HUES64 (cell line): ENCODE measurements around the gene CAMK2G.
A peak's percentile ranks its signal among the peaks of the same experiment; 100 is the strongest.

ENCODE experiments used
- H3K27ac ChIP-seq: 2 replicates; pipeline ENCODE4 v1.7.0; 2013; ENCODE audit warnings: low read depth, low read length, inconsistent platforms
- H3K27me3 ChIP-seq: 2 replicates; pipeline ENCODE4 v1.6.1; 2013; ENCODE audit warnings: mild to moderate bottlenecking, low read length; ENCODE audit not compliant: insufficient read depth
- H3K36me3 ChIP-seq: 2 replicates; pipeline ENCODE4 v1.6.1; 2013; ENCODE audit warnings: mild to moderate bottlenecking, low read length; ENCODE audit not compliant: insufficient read depth
- H3K4me1 ChIP-seq: 2 replicates; pipeline ENCODE4 v1.6.1; 2013; ENCODE audit warnings: mild to moderate bottlenecking, low read length, moderate library complexity; ENCODE audit not compliant: insufficient read depth
- H3K4me3 ChIP-seq: 2 replicates; pipeline ENCODE4 v1.5.1; 2013; ENCODE audit warnings: mild to moderate bottlenecking, low read length, moderate library complexity
- H3K9ac ChIP-seq: 2 replicates; pipeline ENCODE4 v1.6.1; 2013; ENCODE audit warnings: mild to moderate bottlenecking, low read depth, low read length
- H3K9me3 ChIP-seq: 2 replicates; pipeline ENCODE4 v1.6.1; 2013; ENCODE audit warnings: low read depth, low read length; ENCODE audit not compliant: insufficient read depth
- WGBS: fragments of 150-250, 120-280 bp; methylation state at CpG from one replicate; pipeline ENCODE4 v1.1.7; 2013; ENCODE audit warnings: missing lambda C conversion rate; 5-methylcytosine and 5-hydroxymethylcytosine counted together

The CAMK2G gene

GRCh38 chr10:73877533-73878160, 3.3 kb upstream of the CAMK2G start:
- WGBS, result 81% methylated on average over 9 of the region's 9 CpGs
- no peaks in the 10 kb centered on the region for H3K36me3 ChIP-seq
- H3K9me3 ChIP-seq, result no peaks in the 10 kb centered on the region

DNA sequence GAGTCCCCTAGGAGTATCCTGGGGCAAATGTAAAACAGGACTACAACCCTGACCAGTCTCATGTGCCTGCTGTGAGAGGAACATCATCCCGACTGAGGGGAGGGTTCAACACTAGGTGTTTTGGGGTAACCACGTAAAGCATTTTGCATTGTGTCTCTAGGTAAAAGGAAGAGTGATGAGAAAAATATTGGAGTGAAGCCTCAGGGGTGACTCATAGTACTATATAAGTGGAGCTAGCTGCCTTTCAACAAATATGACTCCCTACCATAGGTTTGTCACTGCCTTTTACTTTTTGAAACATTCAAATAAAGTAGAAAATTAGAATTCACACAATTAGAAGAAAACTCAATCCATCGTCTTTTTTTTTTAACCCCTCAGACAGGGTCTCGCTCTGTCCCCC, 2.6 kb upstream of the CAMK2G start:
- Histone ChIP-seq H3K27me3 (peaks cover 5% of the 10 kb centered on the region; the same call in 1 of the 2 replicates), H3K4me1 (peaks cover 8% of the 10 kb centered on the region), H3K4me3 (no peak overlapping the region), H3K27ac (no peak overlapping the region), H3K36me3 (peaks cover 3% of the 10 kb centered on the region; the same call in 1 of the 2 replicates), H3K9ac (no peak overlapping the region), H3K9me3 (no peaks in the 10 kb centered on the region)
- WGBS, result 93% methylated on average over 4 of the region's 4 CpGs

More at GRCh38 chr10:73877533-73878160, 3.3 kb upstream of the CAMK2G start:
- peaks cover 5% of the 10 kb centered on the region; the same call in 1 of the 2 replicates for H3K27me3 ChIP-seq
- H3K4me3 ChIP-seq, result no peak overlapping the region
- peaks cover 8% of the 10 kb centered on the region for H3K4me1 ChIP-seq
- H3K9ac ChIP-seq, result no peak overlapping the region
- no peak overlapping the region for H3K27ac ChIP-seq

GRCh38 chr10:73876566-73876965, 2.2 kb upstream of the CAMK2G start:
- Histone ChIP-seq H3K36me3 (peaks cover 7% of the 10 kb centered on the region; the same call in 1 of the 2 replicates), H3K4me3 (no peak overlapping the region), H3K9ac (no peak overlapping the region), H3K27me3 (peaks cover 5% of the 10 kb centered on the region; the same call in 1 of the 2 replicates), H3K4me1 (peaks cover 8% of the 10 kb centered on the region), H3K27ac (no peak overlapping the region), H3K9me3 (no peaks in the 10 kb centered on the region)

DNA sequence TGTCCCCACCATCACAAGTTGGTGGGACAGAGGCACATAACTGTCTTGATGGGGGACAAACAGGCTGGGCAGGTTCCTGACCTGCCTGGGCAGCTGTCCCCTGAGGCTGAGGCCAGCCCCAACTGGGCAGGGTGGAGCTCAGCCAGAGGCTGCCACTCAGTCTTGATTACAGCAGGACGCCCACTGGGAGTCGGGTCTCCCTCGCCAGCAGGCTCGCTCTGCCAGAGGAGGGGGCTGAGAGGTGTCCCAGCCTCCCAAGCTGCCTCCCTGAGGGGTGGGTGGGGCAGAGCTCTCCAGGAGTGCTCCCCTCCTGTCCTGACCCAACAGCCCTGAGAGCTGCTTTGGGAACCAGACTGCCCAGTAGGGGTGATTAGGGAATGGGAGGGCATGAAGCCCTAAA, 1.8 kb upstream of the CAMK2G start:
- Histone ChIP-seq H3K9me3 (no peaks in the 10 kb centered on the region), H3K9ac (no peak overlapping the region), H3K27me3 (peaks cover 5% of the 10 kb centered on the region; the same call in 1 of the 2 replicates), H3K4me1 (peaks cover 8% of the 10 kb centered on the region), H3K4me3 (no peak overlapping the region), H3K36me3 (peaks cover 11% of the 10 kb centered on the region), H3K27ac (no peak overlapping the region)
- WGBS, result 75% methylated on average over 4 of the region's 4 CpGs

DNA sequence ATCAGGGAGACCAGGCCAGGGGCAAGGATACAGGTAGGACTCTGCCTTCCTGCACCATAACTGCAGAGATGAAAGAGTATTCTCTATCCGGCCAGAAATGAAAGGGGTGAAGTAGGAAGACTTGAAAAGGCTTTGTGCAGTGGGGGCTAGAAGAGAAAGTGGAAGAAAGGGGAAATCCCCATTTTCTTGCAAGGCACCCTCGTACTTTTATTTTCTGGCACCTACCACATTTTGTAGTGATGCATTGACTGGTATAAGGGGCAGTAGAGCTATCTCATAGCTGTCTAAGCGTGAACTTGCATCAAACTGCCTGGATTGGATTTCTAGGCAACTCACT, 752 bp upstream of the CAMK2G start:
- H3K9ac ChIP-seq, result peak overlapping the region; percentile 58
- H3K4me1 ChIP-seq, result peaks cover 8% of the 10 kb centered on the region
- H3K4me3 ChIP-seq, result peak overlapping the region; percentile 76
- WGBS, result 77% methylated on average over 3 of the region's 3 CpGs
- no peaks in the 10 kb centered on the region for H3K9me3 ChIP-seq
- H3K27me3 ChIP-seq, result peaks cover 5% of the 10 kb centered on the region; the same call in 1 of the 2 replicates
- peaks cover 22% of the 10 kb centered on the region for H3K36me3 ChIP-seq
- no peak overlapping the region for H3K27ac ChIP-seq

DNA sequence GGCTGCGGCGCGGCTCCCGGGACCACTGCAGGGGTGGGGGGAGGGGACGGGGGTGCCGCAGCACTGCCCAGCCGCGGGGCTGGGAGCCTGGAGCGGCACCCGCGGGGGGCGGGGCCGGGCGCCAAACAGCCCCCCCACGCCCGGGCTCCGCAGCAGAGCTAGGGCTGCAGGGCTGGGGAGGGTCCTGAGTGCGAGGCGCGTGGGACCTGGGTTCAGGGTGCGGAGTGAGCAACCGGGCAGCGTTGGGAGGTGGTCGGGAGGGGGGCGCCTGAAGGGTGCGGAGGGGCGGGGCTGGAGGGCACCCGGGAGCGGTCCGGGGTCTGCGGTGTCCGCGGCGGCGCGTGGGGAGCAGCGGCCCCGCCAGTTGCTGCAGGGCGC, 528 bp downstream of the CAMK2G start:
- Histone ChIP-seq H3K9ac (no peak overlapping the region), H3K36me3 (peaks cover 34% of the 10 kb centered on the region), H3K4me1 (peaks cover 5% of the 10 kb centered on the region), H3K27ac (no peak overlapping the region; the same call in 1 of the 2 replicates), H3K9me3 (no peaks in the 10 kb centered on the region), H3K27me3 (peaks cover 5% of the 10 kb centered on the region; the same call in 1 of the 2 replicates), H3K4me3 (peak overlapping the region; percentile 76)
- WGBS, result under 1% methylated on average over 39 of the region's 39 CpGs

DNA sequence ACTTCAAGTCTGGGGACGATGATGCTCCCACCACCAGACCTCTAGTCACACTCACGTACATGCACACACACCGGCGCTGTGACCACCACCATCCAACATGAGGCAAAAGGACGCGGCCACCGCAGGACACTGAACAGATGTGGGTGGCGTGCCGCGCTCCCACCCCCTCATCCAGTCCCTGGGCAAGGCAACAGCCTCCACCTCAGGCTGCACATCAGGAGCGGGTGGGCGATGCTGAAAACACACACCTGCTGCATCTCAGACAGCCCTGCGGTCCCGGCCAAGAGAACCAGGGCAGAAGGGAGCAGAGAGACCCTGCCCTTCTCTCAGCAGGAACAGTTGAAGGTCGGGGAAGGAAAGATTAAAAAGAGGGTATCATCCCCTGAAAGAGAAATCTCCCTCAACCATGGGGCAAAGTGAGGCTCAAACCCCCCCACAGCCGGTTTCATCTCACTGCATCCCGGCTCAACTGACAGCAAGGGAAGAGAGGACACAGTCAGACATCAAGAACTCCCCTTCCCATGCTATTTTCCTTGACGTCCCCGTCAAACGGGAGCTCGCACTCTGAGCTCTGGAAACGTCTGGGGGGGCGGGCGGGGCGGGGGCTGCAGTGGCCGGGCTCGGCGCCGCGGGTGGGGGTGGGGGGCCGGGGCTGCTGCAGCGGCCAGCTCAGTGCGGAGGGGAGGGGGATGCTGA, 1.1 kb downstream of the CAMK2G start:
- 52% methylated on average over 23 of the region's 33 CpGs for WGBS
- Histone ChIP-seq H3K27me3 (peaks cover 5% of the 10 kb centered on the region; the same call in 1 of the 2 replicates), H3K27ac (no peak overlapping the region), H3K36me3 (peaks cover 36% of the 10 kb centered on the region), H3K9me3 (no peaks in the 10 kb centered on the region), H3K9ac (no peak overlapping the region), H3K4me1 (peaks cover 5% of the 10 kb centered on the region), H3K4me3 (peak overlapping the region; percentile 49)

DNA sequence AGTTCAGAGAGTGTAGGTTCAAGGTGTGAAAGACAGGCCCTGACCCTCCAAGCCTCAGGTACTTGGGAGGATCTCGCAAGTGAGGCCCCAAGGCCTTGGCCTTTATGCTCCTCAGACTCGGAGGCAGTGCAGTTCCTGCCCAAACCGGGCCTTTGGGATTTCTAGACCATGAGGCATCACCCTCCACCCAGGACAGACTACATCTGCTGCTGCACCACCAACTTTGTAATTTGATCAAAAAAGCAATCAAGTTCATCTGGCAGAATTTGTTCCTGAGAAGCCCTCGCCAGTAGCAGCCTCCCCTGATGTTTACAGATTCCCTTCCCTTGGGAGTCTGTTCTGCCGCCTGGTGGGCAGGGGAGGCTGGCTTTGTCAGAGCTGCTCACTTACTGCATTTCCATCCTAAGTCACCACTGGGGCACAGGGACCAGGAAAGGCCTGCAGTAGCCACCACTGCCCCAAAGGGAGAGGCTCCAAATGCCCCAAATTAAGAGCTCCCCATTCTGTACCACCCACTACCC, 2.1 kb downstream of the CAMK2G start:
- Histone ChIP-seq H3K27ac (no peak overlapping the region), H3K36me3 (peaks cover 40% of the 10 kb centered on the region), H3K4me3 (no peak overlapping the region), H3K27me3 (peaks cover 5% of the 10 kb centered on the region; the same call in 1 of the 2 replicates), H3K9ac (no peak overlapping the region), H3K4me1 (peaks cover 9% of the 10 kb centered on the region), H3K9me3 (no peaks in the 10 kb centered on the region)
- WGBS, result 87% methylated on average over 5 of the region's 5 CpGs

- peaks cover 40% of the 10 kb centered on the region for H3K36me3 ChIP-seq
These were observed 2.8 kb downstream of the CAMK2G start for GRCh38 chr10:73871295-73872189.

DNA sequence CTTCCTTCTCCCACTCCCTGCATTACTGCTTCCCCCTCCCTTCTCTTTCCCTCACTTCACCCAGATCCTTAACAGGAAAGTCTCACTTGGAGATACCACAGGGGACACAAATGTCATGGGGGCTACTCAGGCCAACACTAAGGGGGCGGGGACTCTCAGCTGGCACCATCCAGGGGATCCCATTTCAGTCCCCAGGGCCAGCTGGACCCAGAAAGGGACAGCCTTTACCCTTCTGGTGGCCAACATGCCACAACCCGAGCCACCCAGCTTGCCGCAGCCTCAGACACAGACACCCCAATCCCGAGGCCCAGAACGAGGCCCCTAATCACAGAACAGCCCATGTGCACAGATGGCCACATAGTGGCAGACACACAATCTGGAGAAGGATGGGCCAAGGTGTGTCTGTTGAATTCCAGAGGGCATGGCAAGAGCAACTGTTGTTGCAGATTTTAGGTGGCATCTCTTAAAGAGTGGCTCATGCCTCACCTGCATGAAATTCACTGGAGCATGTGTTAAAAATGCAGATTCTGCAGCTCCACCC, 5.6 kb downstream of the CAMK2G start:
- peaks cover 49% of the 10 kb centered on the region for H3K36me3 ChIP-seq
- peaks cover 10% of the 10 kb centered on the region; the same call in 1 of the 2 replicates for H3K4me1 ChIP-seq
- H3K4me3 ChIP-seq, result no peak overlapping the region
- 97% methylated on average over 5 of the region's 5 CpGs for WGBS
- no peak overlapping the region for H3K27ac ChIP-seq
- no peaks in the 10 kb centered on the region for H3K27me3 ChIP-seq
- no peak overlapping the region; the same call in 1 of the 2 replicates for H3K9ac ChIP-seq
- H3K9me3 ChIP-seq, result no peaks in the 10 kb centered on the region

More at GRCh38 chr10:73871295-73872189, 2.8 kb downstream of the CAMK2G start:
- Histone ChIP-seq H3K9me3 (no peaks in the 10 kb centered on the region), H3K4me3 (no peak overlapping the region), H3K4me1 (peaks cover 13% of the 10 kb centered on the region), H3K27me3 (peaks cover 5% of the 10 kb centered on the region; the same call in 1 of the 2 replicates), H3K9ac (no peak overlapping the region), H3K27ac (no peak overlapping the region)
- 89% methylated on average over 7 of the region's 8 CpGs for WGBS
